ENCODE measurements around the gene ZNF512B. TPM values are rescaled to one million over a fixed set of nuclear protein-coding genes. Genes with fewer than 3 reads are reported as not detected.

ZNF512B gene
- total RNA-seq, 3 donors from 2014 or later (not counting 1 experiment from before 2014, with no cell fraction given) = 11.5 to 16.8 (median 13.8) TPM

DNA sequence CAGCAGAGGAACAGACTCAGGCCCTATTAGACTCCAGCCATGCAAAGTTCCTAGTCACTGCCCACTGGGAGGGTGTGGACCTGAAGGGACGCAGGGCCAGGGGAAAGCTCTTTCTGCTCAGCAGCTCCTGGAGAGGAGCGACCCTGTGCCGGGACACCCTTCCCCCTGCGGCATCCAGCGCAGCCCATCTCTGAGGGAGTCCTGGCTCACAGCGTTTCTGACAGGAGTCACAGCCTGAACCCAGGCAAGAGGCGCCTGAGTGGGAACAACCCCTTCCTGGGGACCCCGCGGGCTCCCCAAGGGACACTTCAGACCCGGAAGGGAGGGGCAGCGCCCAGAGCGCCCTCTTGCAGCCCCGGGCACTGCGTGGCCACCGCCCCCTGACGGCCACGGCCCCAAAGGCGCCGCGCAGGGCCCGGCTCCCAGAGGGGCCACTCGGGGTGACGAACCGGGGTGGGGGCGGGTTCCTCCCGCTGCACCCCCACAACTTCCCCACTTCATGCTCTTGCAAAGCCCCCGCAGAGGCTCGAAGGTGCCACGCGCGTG is 14.4 kb downstream of the ZNF512B start:
- TF ChIP-seq, protein P1, sequence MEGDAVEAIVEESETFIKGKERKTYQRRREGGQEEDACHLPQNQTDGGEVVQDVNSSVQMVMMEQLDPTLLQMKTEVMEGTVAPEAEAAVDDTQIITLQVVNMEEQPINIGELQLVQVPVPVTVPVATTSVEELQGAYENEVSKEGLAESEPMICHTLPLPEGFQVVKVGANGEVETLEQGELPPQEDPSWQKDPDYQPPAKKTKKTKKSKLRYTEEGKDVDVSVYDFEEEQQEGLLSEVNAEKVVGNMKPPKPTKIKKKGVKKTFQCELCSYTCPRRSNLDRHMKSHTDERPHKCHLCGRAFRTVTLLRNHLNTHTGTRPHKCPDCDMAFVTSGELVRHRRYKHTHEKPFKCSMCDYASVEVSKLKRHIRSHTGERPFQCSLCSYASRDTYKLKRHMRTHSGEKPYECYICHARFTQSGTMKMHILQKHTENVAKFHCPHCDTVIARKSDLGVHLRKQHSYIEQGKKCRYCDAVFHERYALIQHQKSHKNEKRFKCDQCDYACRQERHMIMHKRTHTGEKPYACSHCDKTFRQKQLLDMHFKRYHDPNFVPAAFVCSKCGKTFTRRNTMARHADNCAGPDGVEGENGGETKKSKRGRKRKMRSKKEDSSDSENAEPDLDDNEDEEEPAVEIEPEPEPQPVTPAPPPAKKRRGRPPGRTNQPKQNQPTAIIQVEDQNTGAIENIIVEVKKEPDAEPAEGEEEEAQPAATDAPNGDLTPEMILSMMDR (IDR thresholded peaks at IDR 0.05) = no peak
- H3K27ac ChIP-seq (ENCODE audit: low read length) = no peak overlapping the region
- Mint-ChIP-seq H3K9me3 (no peaks in the 10 kb centered on the region), H3K27ac (no peak overlapping the region), H3K27me3 (ENCODE audit: low read depth in 2 of 2) (no peaks in the 10 kb centered on the region), H3K4me3 (peak overlapping the region; percentile 87), H3K4me1 (peaks cover 6 to 17% of the 10 kb centered on the region in 2 donors), H3K36me3 (no peaks in the 10 kb centered on the region)
- no peaks in the 10 kb centered on the region for H3K36me3 ChIP-seq (ENCODE audit: control insufficient read depth, insufficient read depth, low read length)
- H3K4me3 ChIP-seq (ENCODE audit: low read length) = peak overlapping the region; percentile 65
- no peaks in the 10 kb centered on the region for H3K27me3 ChIP-seq (ENCODE audit: control insufficient read depth, insufficient read depth, low read length)
- WGBS (ENCODE audit: insufficient coverage) = 2% methylated on average over 31 of the region's 31 CpGs
- DNase-seq (no peak), ATAC-seq (peak in 1 of 3 donors; percentile 6)
- H3K9me3 ChIP-seq (ENCODE audit: control insufficient read depth, insufficient read depth, low read length) = no peaks in the 10 kb centered on the region
- intact Hi-C loops (cut with micrococcal nuclease) = no loop called here
- H3K4me1 ChIP-seq (ENCODE audit: control insufficient read depth, insufficient read depth, low read length) = peaks cover 37% of the 10 kb centered on the region

DNA sequence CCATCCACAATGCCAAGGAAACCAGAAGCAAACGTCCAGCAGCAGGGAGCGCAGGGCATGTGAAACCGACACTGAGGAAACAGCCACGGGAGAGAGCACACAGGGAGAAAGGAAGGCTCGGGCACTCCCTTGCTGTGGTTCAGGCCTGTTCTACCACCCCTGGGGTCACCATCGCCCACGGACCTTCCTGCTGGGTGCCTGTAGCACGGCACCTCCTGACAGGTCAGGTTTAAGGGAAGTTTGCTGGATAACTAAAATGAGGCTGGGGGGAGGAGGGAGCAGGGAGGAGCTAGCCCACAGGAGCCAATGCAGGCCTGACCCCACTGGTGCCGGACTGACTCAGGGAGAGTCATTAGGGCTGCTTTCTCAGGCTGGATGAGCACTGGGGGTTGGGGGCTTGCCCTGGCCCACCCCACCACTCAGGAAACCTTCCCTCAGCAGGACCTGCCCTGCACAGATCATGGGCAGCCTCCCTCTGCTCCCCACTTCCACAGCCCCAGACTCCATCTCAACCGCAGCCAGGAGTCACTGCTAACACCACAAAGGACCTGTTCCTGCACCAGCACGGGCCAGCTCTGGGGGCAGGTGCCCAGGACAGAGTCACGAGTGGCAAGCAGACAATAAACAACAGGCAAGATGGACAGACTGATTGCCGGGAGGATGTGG is 15.8 kb downstream of the ZNF512B start:
- H3K27ac Mint-ChIP-seq = peak overlapping the region in 1 of 2 donors; percentile 64
- 86% methylated on average over 13 of the region's 13 CpGs for whole genome bisulfite sequencing (ENCODE audit: insufficient coverage)
- H3K27me3 ChIP-seq (ENCODE audit: control insufficient read depth, insufficient read depth, low read length) = no peaks in the 10 kb centered on the region
- H3K36me3 ChIP-seq (ENCODE audit: control insufficient read depth, insufficient read depth, low read length) = no peaks in the 10 kb centered on the region
- no peak overlapping the region for H3K4me3 ChIP-seq (ENCODE audit: low read length)
- peak overlapping the region; percentile 78 for H3K4me3 Mint-ChIP-seq
- no peaks in the 10 kb centered on the region for H3K9me3 Mint-ChIP-seq
- TF ChIP-seq, protein P1 (IDR thresholded peaks at IDR 0.05) = no peak
- H3K4me1 ChIP-seq (ENCODE audit: control insufficient read depth, insufficient read depth, low read length) = peaks cover 47% of the 10 kb centered on the region
- no peaks in the 10 kb centered on the region for H3K27me3 Mint-ChIP-seq (ENCODE audit: low read depth in 2 of 2)
- no peaks in the 10 kb centered on the region for H3K36me3 Mint-ChIP-seq
- DNase-seq (no peak), ATAC-seq (no peak)
- H3K9me3 ChIP-seq (ENCODE audit: control insufficient read depth, insufficient read depth, low read length) = no peaks in the 10 kb centered on the region
- no peak overlapping the region for H3K27ac ChIP-seq (ENCODE audit: low read length)
- H3K4me1 Mint-ChIP-seq = peaks cover 17 to 28% of the 10 kb centered on the region in 2 donors
- intact Hi-C loops (cut with micrococcal nuclease) = no loop called here

DNA sequence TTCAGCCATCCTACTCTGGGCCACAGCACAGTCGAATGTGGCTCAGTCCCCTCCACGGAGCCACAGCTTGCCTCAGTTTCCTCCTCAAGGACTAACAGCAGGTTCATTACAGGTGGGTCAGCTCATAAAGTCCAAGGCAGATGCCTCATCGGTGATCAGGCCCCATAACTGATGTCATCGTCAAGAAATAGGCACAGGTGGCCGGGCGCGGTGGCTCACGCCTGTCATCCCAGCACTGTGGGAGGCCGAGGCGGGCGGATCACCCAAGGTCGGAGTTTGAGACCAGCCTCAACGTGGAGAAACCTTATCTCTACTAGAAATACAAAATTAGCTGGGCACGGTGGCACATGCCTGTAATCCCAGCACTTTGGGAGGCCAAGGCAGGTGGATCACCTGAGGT is 17.0 kb downstream of the ZNF512B start:
- Histone ChIP-seq H3K9me3 (ENCODE audit: control insufficient read depth, insufficient read depth, low read length) (no peaks in the 10 kb centered on the region), H3K27ac (ENCODE audit: low read length) (no peak overlapping the region), H3K36me3 (ENCODE audit: control insufficient read depth, insufficient read depth, low read length) (no peaks in the 10 kb centered on the region), H3K4me1 (ENCODE audit: control insufficient read depth, insufficient read depth, low read length) (peaks cover 58% of the 10 kb centered on the region), H3K4me3 (ENCODE audit: low read length) (no peak overlapping the region), H3K27me3 (ENCODE audit: control insufficient read depth, insufficient read depth, low read length) (no peaks in the 10 kb centered on the region)
- Mint-ChIP-seq H3K36me3 (no peaks in the 10 kb centered on the region), H3K27ac (no peak overlapping the region), H3K9me3 (no peaks in the 10 kb centered on the region), H3K4me1 (peaks cover 28 to 39% of the 10 kb centered on the region in 2 donors), H3K4me3 (no peak overlapping the region), H3K27me3 (ENCODE audit: low read depth in 2 of 2) (no peaks in the 10 kb centered on the region)
- ATAC-seq (no peak), DNase-seq (no peak)
- intact Hi-C loops (cut with micrococcal nuclease) = no loop called here
- WGBS (ENCODE audit: insufficient coverage) = 93% methylated on average over 14 of the region's 14 CpGs
- TF ChIP-seq, protein P1 (IDR thresholded peaks at IDR 0.05) = no peak

DNA sequence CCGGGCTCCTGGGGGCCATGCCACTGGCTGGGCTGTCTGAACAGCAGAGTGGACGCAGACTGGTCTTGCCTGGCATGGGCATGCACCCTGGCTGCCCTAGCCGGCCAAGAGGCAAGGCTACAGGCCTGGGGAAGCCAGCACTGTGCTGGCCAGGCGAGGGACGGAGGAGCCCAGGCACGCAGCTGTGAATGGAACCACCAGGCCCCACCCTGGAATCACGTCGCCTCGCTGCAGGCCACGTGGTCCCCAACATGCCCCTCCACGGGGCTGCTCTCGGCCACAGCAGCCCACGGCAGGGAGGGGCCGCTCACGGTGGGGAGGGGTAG is 17.6 kb downstream of the ZNF512B start:
- H3K27me3 Mint-ChIP-seq (ENCODE audit: low read depth in 2 of 2) = no peaks in the 10 kb centered on the region
- H3K9me3 Mint-ChIP-seq = no peaks in the 10 kb centered on the region
- H3K27ac ChIP-seq (ENCODE audit: low read length) = no peak overlapping the region
- WGBS (ENCODE audit: insufficient coverage) = 92% methylated on average over 15 of the region's 15 CpGs
- peaks cover 32 to 43% of the 10 kb centered on the region in 2 donors for H3K4me1 Mint-ChIP-seq
- DNase-seq (no peak), ATAC-seq (no peak)
- H3K4me1 ChIP-seq (ENCODE audit: control insufficient read depth, insufficient read depth, low read length) = peaks cover 60% of the 10 kb centered on the region
- no peaks in the 10 kb centered on the region for H3K36me3 ChIP-seq (ENCODE audit: control insufficient read depth, insufficient read depth, low read length)
- no peak overlapping the region for H3K27ac Mint-ChIP-seq
- no peaks in the 10 kb centered on the region for H3K27me3 ChIP-seq (ENCODE audit: control insufficient read depth, insufficient read depth, low read length)
- intact Hi-C loops (cut with micrococcal nuclease) = no loop called here
- TF ChIP-seq, protein P1 (IDR thresholded peaks at IDR 0.05) = no peak
- H3K9me3 ChIP-seq (ENCODE audit: control insufficient read depth, insufficient read depth, low read length) = no peaks in the 10 kb centered on the region
- H3K36me3 Mint-ChIP-seq = no peaks in the 10 kb centered on the region
- H3K4me3 ChIP-seq (ENCODE audit: low read length) = no peak overlapping the region
- H3K4me3 Mint-ChIP-seq = no peak overlapping the region

Data from natural killer cell (primary cell).